Mesenchymal stem cell (in vitro differentiated cells and primary cell): ENCODE data around the gene SLC7A11.
"Not testable (repeated sequence)": the region's sequence is repeated elsewhere in the genome, so short reads cannot be mapped to it uniquely, and the experiment has no call there.

Experiments
- DNase-seq: peaks from one replicate; pipeline ENCODE4 v3.0.0-alpha.2; 2013
- H2AFZ ChIP-seq: one replicate; pipeline ENCODE4 v1.6.1; 2013; ENCODE audit warnings: low read depth, mild to moderate bottlenecking, control low read depth, inconsistent platforms, low read length, moderate library complexity
- H2AK5ac ChIP-seq: 2 replicates; pipeline ENCODE4 v1.6.1; 2013; ENCODE audit warnings: low read length, moderate library complexity, mild to moderate bottlenecking, inconsistent platforms; ENCODE audit not compliant: severe bottlenecking
- H2BK120ac ChIP-seq: one replicate; pipeline ENCODE4 v1.6.1; 2013; ENCODE audit warnings: low read depth, mild to moderate bottlenecking, inconsistent platforms, low read length, moderate library complexity
- H2BK12ac ChIP-seq, 2 experiments: one replicate each; pipeline ENCODE4 v1.6.1; 2013; ENCODE audit warnings: inconsistent platforms in 2 of 2, low read length in 2 of 2, mild to moderate bottlenecking in 2 of 2, moderate library complexity in 2 of 2, control low read depth in 1 of 2
- H2BK15ac ChIP-seq: one replicate; pipeline ENCODE4 v1.6.1; 2013; ENCODE audit warnings: mild to moderate bottlenecking, low read depth, inconsistent platforms; ENCODE audit not compliant: poor library complexity, severe bottlenecking
- H2BK5ac ChIP-seq: 2 replicates; pipeline ENCODE4 v1.6.1; 2013; ENCODE audit warnings: low read depth, mild to moderate bottlenecking, low read length, control low read depth, inconsistent platforms; ENCODE audit not compliant: poor library complexity, severe bottlenecking
- H3K14ac ChIP-seq, 2 experiments: one replicate each; pipeline ENCODE4 v1.6.1; 2013; ENCODE audit warnings: inconsistent platforms in 2 of 2, low read length in 2 of 2, control low read depth in 1 of 2, mild to moderate bottlenecking in 1 of 2, moderate library complexity in 1 of 2
- H3K18ac ChIP-seq, 2 experiments: one replicate each; pipeline ENCODE4 v1.6.1; 2013; ENCODE audit warnings: inconsistent platforms in 2 of 2, low read length in 2 of 2, control low read depth in 1 of 2, low read depth in 1 of 2, mild to moderate bottlenecking in 1 of 2
- H3K23ac ChIP-seq, 2 experiments: one replicate each; pipeline ENCODE4 v1.6.1; 2013; ENCODE audit warnings: inconsistent platforms in 2 of 2, low read length in 2 of 2, mild to moderate bottlenecking in 2 of 2, moderate library complexity in 2 of 2, control low read depth in 1 of 2
- H3K27ac ChIP-seq: 2 replicates; pipeline ENCODE4 v1.5.1; 2013; ENCODE audit warnings: mild to moderate bottlenecking, moderate library complexity, low read length, control low read depth, inconsistent platforms; ENCODE audit not compliant: poor library complexity, severe bottlenecking
- H3K27me3 ChIP-seq, 2 experiments: 2 replicates each; pipeline versions ENCODE4 v1.6.1 to v1.7.0; 2013; ENCODE audit warnings: low read length in 2 of 2, mild to moderate bottlenecking in 2 of 2, moderate library complexity in 2 of 2, control low read depth in 1 of 2, inconsistent platforms in 1 of 2; ENCODE audit not compliant: control insufficient read depth in 1 of 2, insufficient read depth in 1 of 2
- H3K36me3 ChIP-seq, 2 experiments: 2 replicates each; pipeline versions ENCODE4 v1.6.1 to v1.7.0; 2013; ENCODE audit warnings: low read length in 2 of 2, control low read depth in 1 of 2, inconsistent platforms in 1 of 2, low read depth in 1 of 2, mild to moderate bottlenecking in 1 of 2; ENCODE audit not compliant: insufficient read depth in 2 of 2, control insufficient read depth in 1 of 2
- H3K4ac ChIP-seq, 2 experiments: one replicate each; pipeline ENCODE4 v1.6.1; 2013; ENCODE audit warnings: inconsistent platforms in 2 of 2, low read length in 2 of 2, mild to moderate bottlenecking in 2 of 2, moderate library complexity in 2 of 2, control low read depth in 1 of 2, low read depth in 1 of 2
- H3K4me1 ChIP-seq: 2 replicates; pipeline ENCODE4 v1.6.1; 2013; ENCODE audit warnings: low read depth, low read length, control low read depth; ENCODE audit not compliant: control insufficient read depth, insufficient read depth
- H3K4me2 ChIP-seq: 2 replicates; pipeline ENCODE4 v1.6.1; 2013; ENCODE audit warnings: low read length, mild to moderate bottlenecking, inconsistent platforms; ENCODE audit not compliant: poor library complexity, severe bottlenecking
- H3K4me3 ChIP-seq, 2 experiments: 2 replicates each; pipeline versions ENCODE4 v1.5.1 to v1.7.0; 2013; ENCODE audit warnings: low read length in 2 of 2, mild to moderate bottlenecking in 2 of 2, control low read depth in 1 of 2, low read depth in 1 of 2; ENCODE audit not compliant: insufficient read depth in 1 of 2
- H3K79me1 ChIP-seq: replicated peaks from 2 replicates; pipeline ENCODE4 v1.6.1; 2013; ENCODE audit warnings: mild to moderate bottlenecking, control low read depth, low read length, inconsistent platforms; ENCODE audit not compliant: poor library complexity, severe bottlenecking
- H3K9ac ChIP-seq: 2 replicates; pipeline ENCODE4 v1.7.0; 2013; ENCODE audit warnings: mild to moderate bottlenecking, low read length, moderate library complexity
- H3K9me3 ChIP-seq: 2 replicates; pipeline ENCODE4 v1.7.0; 2013; ENCODE audit warnings: mild to moderate bottlenecking, low read length; ENCODE audit not compliant: control insufficient read depth
- H4K8ac ChIP-seq: one replicate; pipeline ENCODE4 v1.6.1; 2013; ENCODE audit warnings: inconsistent platforms, mild to moderate bottlenecking, low read length, moderate library complexity
- H4K91ac ChIP-seq: one replicate; pipeline ENCODE4 v1.6.1; 2013; ENCODE audit warnings: mild to moderate bottlenecking, low read length, inconsistent platforms
- WGBS: methylation state at CpG from one replicate; pipeline ENCODE4 v1.1.7; 2013; ENCODE audit warnings: mixed read lengths; 5-methylcytosine and 5-hydroxymethylcytosine counted together

SLC7A11 gene

DNA sequence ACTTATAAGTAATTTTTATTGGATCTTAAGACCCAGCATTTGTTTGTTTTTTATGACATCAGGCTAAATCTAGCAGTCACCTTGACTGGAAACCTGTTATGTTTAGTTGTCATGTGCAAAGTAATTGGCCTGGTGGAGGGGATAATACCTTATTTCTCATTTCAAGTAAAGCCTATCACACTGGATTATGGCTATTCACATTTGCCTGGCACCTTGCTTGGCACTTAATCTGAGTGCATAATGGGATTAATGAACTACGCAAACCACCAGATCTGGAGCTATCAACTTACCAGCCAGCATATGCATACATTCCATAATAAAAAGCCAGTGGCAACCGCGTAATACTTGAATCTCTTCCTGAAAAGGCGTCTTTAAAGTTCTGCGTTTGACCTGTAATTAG is 23.2 kb downstream of the SLC7A11 start:
- Histone ChIP-seq H3K4me2 (no peak overlapping the region), H3K23ac (no peak overlapping the region), H2AFZ (no peak overlapping the region), H3K14ac (no peak overlapping the region), H3K4me3 (no peak overlapping the region), H3K36me3 (no peaks in the 10 kb centered on the region), H3K27me3 (no peaks in the 10 kb centered on the region), H2BK15ac (no peak overlapping the region), H2BK5ac (no peak overlapping the region), H3K4ac (no peak overlapping the region), H3K79me1 (no peaks in the 10 kb centered on the region), H4K91ac (no peak overlapping the region), H4K8ac (no peak overlapping the region), H3K9ac (no peak overlapping the region), H2BK120ac (no peak overlapping the region), H3K9me3 (no peaks in the 10 kb centered on the region), H2BK12ac (no peak overlapping the region), H3K27ac (no peak overlapping the region), H3K18ac (no peak overlapping the region), H3K4me1 (no peaks in the 10 kb centered on the region), H2AK5ac (no peak overlapping the region)
- WGBS: 0% methylated on average over 1 of the region's 5 CpGs
- DNase-seq: no peak

DNA sequence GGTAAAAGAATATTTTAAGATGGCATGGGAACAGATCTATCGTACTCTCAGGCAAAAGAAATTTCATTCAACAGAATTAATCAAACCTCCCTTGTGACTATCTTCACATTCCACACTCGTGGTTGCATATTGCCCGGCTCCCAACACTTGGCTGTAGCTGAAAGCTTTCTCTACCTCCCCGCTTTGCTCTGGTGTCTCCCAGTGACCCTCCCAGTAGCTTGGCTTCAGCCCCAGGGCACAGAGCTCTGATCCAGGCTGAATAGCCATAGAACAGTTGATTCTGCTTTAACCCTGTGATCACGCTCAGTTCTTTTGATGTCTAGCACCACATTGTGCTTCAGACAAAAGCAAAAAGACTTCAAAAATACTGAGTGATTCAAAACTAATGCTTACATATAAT is 24.6 kb downstream of the SLC7A11 start:
- H3K9ac ChIP-seq: no peak overlapping the region
- no peaks in the 10 kb centered on the region for H3K27me3 ChIP-seq
- peak overlapping the region; percentile 21 for H2AK5ac ChIP-seq
- 92% methylated on average over 5 of the region's 5 CpGs for WGBS
- no peak overlapping the region for H3K14ac ChIP-seq
- no peak overlapping the region for H2BK15ac ChIP-seq
- H3K4me3 ChIP-seq: no peak overlapping the region
- H3K27ac ChIP-seq: no peak overlapping the region
- no peaks in the 10 kb centered on the region for H3K4me1 ChIP-seq
- H3K23ac ChIP-seq: no peak overlapping the region
- H4K8ac ChIP-seq: no peak overlapping the region
- no peaks in the 10 kb centered on the region for H3K9me3 ChIP-seq
- H3K4me2 ChIP-seq: no peak overlapping the region
- H3K79me1 ChIP-seq: no peaks in the 10 kb centered on the region
- H2BK120ac ChIP-seq: no peak overlapping the region
- no peak overlapping the region for H3K18ac ChIP-seq
- DNase-seq: no peak
- H2BK5ac ChIP-seq: no peak overlapping the region
- H2AFZ ChIP-seq: no peak overlapping the region
- H4K91ac ChIP-seq: no peak overlapping the region
- H3K4ac ChIP-seq: no peak overlapping the region
- no peaks in the 10 kb centered on the region for H3K36me3 ChIP-seq
- H2BK12ac ChIP-seq: no peak overlapping the region

GRCh38 chr4:138216272-138216867 is 25.8 kb downstream of the SLC7A11 start:
- H3K9ac ChIP-seq: no peak overlapping the region
- no peaks in the 10 kb centered on the region for H3K9me3 ChIP-seq
- no peaks in the 10 kb centered on the region for H3K36me3 ChIP-seq
- H4K91ac ChIP-seq: no peak overlapping the region
- no peak overlapping the region for H2BK5ac ChIP-seq
- no peak overlapping the region for H3K23ac ChIP-seq
- H2BK12ac ChIP-seq: no peak overlapping the region
- no peaks in the 10 kb centered on the region for H3K27me3 ChIP-seq
- no peak overlapping the region for H3K4me3 ChIP-seq
- DNase-seq: no peak
- H4K8ac ChIP-seq: no peak overlapping the region
- peak overlapping the region in 1 of 2 experiments; percentile 33 for H3K18ac ChIP-seq
- no peak overlapping the region for H2AK5ac ChIP-seq
- H3K79me1 ChIP-seq: no peaks in the 10 kb centered on the region
- H3K4ac ChIP-seq: no peak overlapping the region
- no peak overlapping the region for H3K4me2 ChIP-seq
- no peak overlapping the region for H2BK15ac ChIP-seq
- peak overlapping the region; percentile 33 for H3K27ac ChIP-seq
- no peak overlapping the region for H2BK120ac ChIP-seq
- WGBS: 91% methylated on average over 4 of the region's 4 CpGs
- H3K4me1 ChIP-seq: no peaks in the 10 kb centered on the region
- no peak overlapping the region for H3K14ac ChIP-seq
- no peak overlapping the region for H2AFZ ChIP-seq

GRCh38 chr4:138210576-138210975 is 31.6 kb downstream of the SLC7A11 start:
- not testable (repeated sequence) for H2BK12ac ChIP-seq, H3K36me3 ChIP-seq, H2AFZ ChIP-seq, H3K14ac ChIP-seq, H3K4me1 ChIP-seq, H3K79me1 ChIP-seq, H2BK5ac ChIP-seq, H3K18ac ChIP-seq, H3K27ac ChIP-seq, H3K4me3 ChIP-seq, DNase-seq, H4K91ac ChIP-seq, H2BK120ac ChIP-seq, H3K9me3 ChIP-seq, H3K4me2 ChIP-seq, H2AK5ac ChIP-seq, H3K23ac ChIP-seq, H3K9ac ChIP-seq, H2BK15ac ChIP-seq, H3K4ac ChIP-seq, H3K27me3 ChIP-seq, H4K8ac ChIP-seq
- WGBS: 60% methylated on average over 1 of the region's 2 CpGs
